Lung (tissue), 12 donors: ENCODE results near the gene HOXD9. TPM values are rescaled to one million over a fixed set of nuclear protein-coding genes. Genes with fewer than 3 reads are reported as not detected.

Experiments used
- ATAC-seq: fragments of 200-7000 bp; cut with Tn5 transposase; one replicate; pipeline ENCODE4 v1.9.1; 2020; ENCODE audit warnings: moderate number of reproducible peaks; ENCODE audit not compliant: insufficient read depth, low FRiP score
- DNase-seq, 3 donors: peaks; one replicate each; pipeline ENCODE4 v3.0.0-alpha.2; 2013 to 2017
- H3K27ac ChIP-seq, 2 donors: one replicate each; pipeline ENCODE4 v1.5.1; 2013; ENCODE audit warnings: mild to moderate bottlenecking in 2 of 2, moderate library complexity in 2 of 2, control low read depth in 1 of 2, inconsistent platforms in 1 of 2, low read depth in 1 of 2, low read length in 1 of 2
- H3K27me3 ChIP-seq, 3 donors: one replicate each; pipeline ENCODE4 v1.5.1; 2013; ENCODE audit warnings: low read length in 2 of 3; ENCODE audit not compliant: control insufficient read depth in 3 of 3, insufficient read depth in 3 of 3
- H3K36me3 ChIP-seq, 4 donors: one replicate each; pipeline ENCODE4 v1.5.1; 2013; ENCODE audit warnings: low read length in 4 of 4, mild to moderate bottlenecking in 1 of 4, moderate library complexity in 1 of 4; ENCODE audit not compliant: control insufficient read depth in 4 of 4, insufficient read depth in 4 of 4
- H3K4me1 ChIP-seq, 5 donors: one replicate each; pipeline ENCODE4 v1.5.1; 2013; ENCODE audit warnings: low read length in 5 of 5, mild to moderate bottlenecking in 2 of 5, moderate library complexity in 1 of 5; ENCODE audit not compliant: control insufficient read depth in 5 of 5, insufficient read depth in 5 of 5
- H3K4me3 ChIP-seq: one replicate; pipeline ENCODE4 v1.5.1; 2013; ENCODE audit warnings: mild to moderate bottlenecking, control low read depth, moderate library complexity
- H3K9ac ChIP-seq, 2 donors: one replicate each; pipeline ENCODE4 v1.5.1; 2013; ENCODE audit warnings: low read length in 2 of 2, control low read depth in 1 of 2; ENCODE audit not compliant: insufficient read depth in 1 of 2
- H3K9me3 ChIP-seq, 4 donors: one replicate each; pipeline ENCODE4 v1.5.1; 2013; ENCODE audit warnings: low read length in 3 of 4, mild to moderate bottlenecking in 1 of 4, moderate library complexity in 1 of 4; ENCODE audit not compliant: control insufficient read depth in 4 of 4, insufficient read depth in 3 of 4
- CTCF ChIP-seq: IDR thresholded peaks from 2 replicates; pipeline ENCODE4 v1.5.1; 2012; ENCODE audit warnings: mild to moderate bottlenecking; ENCODE audit errors: control extremely low read depth, extremely low read depth
- WGBS, 2 donors: extraction: QIAGEN DNeasy Blood & Tissue Kit; methylation state at CpG; one replicate each; pipeline ENCODE4 v1.1.7; 2013; 5-methylcytosine and 5-hydroxymethylcytosine counted together
- polyA plus RNA-seq, 2 donors: library from polyadenylated mRNA; stranded (reverse); fragments of 200-250 nt; gene quantifications; one replicate each; pipeline ENCODE4 v1.2.1, GENCODE V29; 2013
- total RNA-seq, 2 donors: library from RNA; depleted of rRNA in 1 of 2; stranded (reverse); fragments of >200 nt in 1 of 2; gene quantifications; one replicate each; pipeline ENCODE4 v1.2.1, GENCODE V29; 2014 to 2021
- donor health status: control.
- donor health status: control.
- donor health status: Bipolar disorder and iron deficiency.
- donor health status: healthy.
- donor health status: DM: yes; HTN: yes; CAD: no.

Gene HOXD9
- total and polyA plus RNA-seq, 4 donors = 0.29 to 0.80 (median 0.51) TPM

- WGBS, 2 donors = 3 to 6% methylated on average over 38 to 47 of the region's 47 CpGs
- DNase-seq = no peak
- no peak for TF ChIP-seq CTCF
- ATAC-seq = peak; percentile 14
- H3K9ac ChIP-seq = no peak overlapping the region
- peaks cover 0 to 11% (median 3%) of the 10 kb centered on the region in 5 donors for H3K4me1 ChIP-seq
- no peak overlapping the region for H3K27ac ChIP-seq
- peaks cover 0 to 10% (median 0%) of the 10 kb centered on the region in 4 donors for H3K9me3 ChIP-seq
- H3K4me3 ChIP-seq = no peak overlapping the region
- no peaks in the 10 kb centered on the region for H3K36me3 ChIP-seq
- H3K27me3 ChIP-seq = peaks cover 32 to 90% (median 88%) of the 10 kb centered on the region in 3 donors
Observed at GRCh38 chr2:176122052-176122682, 352 bp upstream of the HOXD9 start.

- Histone ChIP-seq H3K9me3 (peaks cover 0 to 3% (median 0%) of the 10 kb centered on the region in 4 donors), H3K36me3 (no peaks in the 10 kb centered on the region), H3K27ac (no peak overlapping the region), H3K4me1 (peaks cover 0 to 14% (median 7%) of the 10 kb centered on the region in 5 donors), H3K27me3 (peaks cover 18 to 90% (median 88%) of the 10 kb centered on the region in 3 donors), H3K9ac (no peak overlapping the region), H3K4me3 (no peak overlapping the region)
- no peak for ATAC-seq
- no peak for TF ChIP-seq CTCF
- DNase-seq = no peak
- 6% methylated on average over 37 to 40 of the region's 40 CpGs for WGBS, 2 donors
Observed at GRCh38 chr2:176123411-176124109, 1.0 kb downstream of the HOXD9 start.

GRCh38 chr2:176124110-176124946 lies 1.8 kb downstream of the HOXD9 start:
- 8 to 10% methylated on average over 34 of the region's 34 CpGs for WGBS, 2 donors
- peaks cover 0 to 4% (median 0%) of the 10 kb centered on the region in 4 donors for H3K9me3 ChIP-seq
- peaks cover 20 to 91% (median 88%) of the 10 kb centered on the region in 3 donors for H3K27me3 ChIP-seq
- no peak for TF ChIP-seq CTCF
- H3K4me3 ChIP-seq = no peak overlapping the region
- no peak overlapping the region for H3K27ac ChIP-seq
- DNase-seq = no peak
- ATAC-seq = no peak
- H3K9ac ChIP-seq = no peak overlapping the region
- H3K4me1 ChIP-seq = peaks cover 0 to 17% (median 8%) of the 10 kb centered on the region in 5 donors
- H3K36me3 ChIP-seq = no peaks in the 10 kb centered on the region
